Liver (tissue), 9 donors: ENCODE measurements around the gene LLGL2. TPM values are rescaled to one million over a fixed set of nuclear protein-coding genes. Genes with fewer than 3 reads are reported as not detected.

ENCODE experiments used
- DNase-seq: peaks from one replicate; pipeline ENCODE4 v3.0.0-alpha.2; 2017; ENCODE audit warnings: low spot score
- H3K27ac ChIP-seq, 2 donors: one replicate each; pipeline ENCODE4 v1.7.0; 2013; ENCODE audit warnings: inconsistent platforms in 2 of 2, low read length in 2 of 2, control low read depth in 1 of 2, low read depth in 1 of 2, mild to moderate bottlenecking in 1 of 2
- H3K27me3 ChIP-seq, 4 donors: one replicate each; pipeline versions ENCODE4 v1.6.1 to v1.7.0; 2013; ENCODE audit warnings: low read length in 3 of 4, inconsistent platforms in 1 of 4, mild to moderate bottlenecking in 1 of 4, moderate library complexity in 1 of 4; ENCODE audit not compliant: control insufficient read depth in 4 of 4, insufficient read depth in 4 of 4
- H3K36me3 ChIP-seq, 4 donors: one replicate each; pipeline versions ENCODE4 v1.6.1 to v1.7.0; 2013; ENCODE audit warnings: low read length in 3 of 4, mild to moderate bottlenecking in 3 of 4, low read depth in 1 of 4, moderate library complexity in 1 of 4; ENCODE audit not compliant: control insufficient read depth in 4 of 4, insufficient read depth in 3 of 4
- H3K4me1 ChIP-seq, 4 donors: one replicate each; pipeline versions ENCODE4 v1.6.1 to v1.7.0; 2013; ENCODE audit warnings: low read length in 3 of 4, mild to moderate bottlenecking in 3 of 4, moderate library complexity in 1 of 4; ENCODE audit not compliant: control insufficient read depth in 4 of 4, insufficient read depth in 4 of 4
- H3K4me3 ChIP-seq, 3 donors: one replicate each; pipeline versions ENCODE4 v1.6.1 to v1.7.0; 2013; ENCODE audit warnings: low read length in 3 of 3, control low read depth in 1 of 3, low read depth in 1 of 3, mild to moderate bottlenecking in 1 of 3
- H3K9ac ChIP-seq, 2 donors: one replicate each; pipeline ENCODE4 v1.7.0; 2013; ENCODE audit warnings: low read length in 2 of 2, mild to moderate bottlenecking in 2 of 2, moderate library complexity in 2 of 2, control low read depth in 1 of 2, low read depth in 1 of 2
- H3K9me3 ChIP-seq, 4 donors: one replicate each; pipeline versions ENCODE4 v1.6.1 to v1.7.0; 2013; ENCODE audit warnings: low read length in 3 of 4; ENCODE audit not compliant: control insufficient read depth in 4 of 4
- ATF3 ChIP-seq: IDR thresholded peaks from 2 replicates; pipeline ENCODE4 v1.6.1; 2016; ENCODE audit warnings: antibody characterized with exemption
- CTCF ChIP-seq: fragments of 150-350 bp; IDR thresholded peaks from 2 replicates; pipeline ENCODE4 v1.5.1; 2017; ENCODE audit warnings: improper control_type of control experiment, low read depth, low read length; ENCODE audit not compliant: missing input control
- EGR1 ChIP-seq, 2 donors: IDR thresholded peaks; 2 replicates each; pipeline ENCODE4 v1.6.1; 2016 to 2018; ENCODE audit warnings: antibody characterized with exemption in 2 of 2, low read depth in 2 of 2
- FOXA1 ChIP-seq: IDR thresholded peaks from 2 replicates; pipeline ENCODE4 v1.6.1; 2016; ENCODE audit warnings: antibody characterized with exemption
- FOXA2 ChIP-seq: IDR thresholded peaks from 2 replicates; pipeline ENCODE4 v1.6.1; 2016; ENCODE audit warnings: antibody characterized with exemption
- GABPA ChIP-seq, 2 donors: IDR thresholded peaks in 1 of 2; conservative IDR thresholded peaks in 1 of 2; 2 replicates each; pipeline ENCODE4 v1.6.1; 2016; ENCODE audit warnings: antibody characterized with exemption in 2 of 2, mild to moderate bottlenecking in 1 of 2, moderate library complexity in 1 of 2
- HNF4A ChIP-seq, 2 donors: conservative IDR thresholded peaks; 2 replicates each; pipeline ENCODE4 v1.6.1; 2016; ENCODE audit warnings: antibody characterized with exemption in 2 of 2, mild to moderate bottlenecking in 2 of 2
- HNF4G ChIP-seq: IDR thresholded peaks from 2 replicates; pipeline ENCODE4 v1.6.1; 2016; ENCODE audit warnings: antibody characterized with exemption
- NR2F2 ChIP-seq: IDR thresholded peaks from 2 replicates; pipeline ENCODE4 v1.6.1; 2016; ENCODE audit warnings: antibody characterized with exemption
- RAD21 ChIP-seq, 2 donors: IDR thresholded peaks; 2 replicates each; pipeline ENCODE4 v1.6.1; 2016; ENCODE audit warnings: antibody characterized with exemption in 2 of 2, mild to moderate bottlenecking in 2 of 2
- RXRA ChIP-seq, 2 donors: IDR thresholded peaks; 2 replicates each; pipeline ENCODE4 v1.6.1; 2017 to 2018; ENCODE audit warnings: antibody characterized with exemption in 2 of 2, mild to moderate bottlenecking in 1 of 2
- SP1 ChIP-seq: IDR thresholded peaks from 2 replicates; pipeline ENCODE4 v1.6.1; 2018; ENCODE audit warnings: antibody characterized with exemption, mild to moderate bottlenecking
- TAF1 ChIP-seq: conservative IDR thresholded peaks from 2 replicates; pipeline ENCODE4 v1.6.1; 2016; ENCODE audit warnings: antibody characterized with exemption, mild to moderate bottlenecking
- YY1 ChIP-seq: IDR thresholded peaks from 2 replicates; pipeline ENCODE4 v1.6.1; 2016; ENCODE audit warnings: antibody characterized with exemption, mild to moderate bottlenecking
- ZBTB33 ChIP-seq: IDR thresholded peaks from 2 replicates; pipeline ENCODE4 v1.6.1; 2016; ENCODE audit warnings: antibody characterized with exemption
- WGBS: extraction: QIAGEN DNeasy Blood & Tissue Kit; methylation state at CpG from one replicate; pipeline ENCODE4 v1.1.7; 2013; 5-methylcytosine and 5-hydroxymethylcytosine counted together
- polyA plus RNA-seq, 2 donors: library from polyadenylated mRNA; stranded (reverse) in 1 of 2; unstranded in 1 of 2; fragments of 200-250 nt in 1 of 2; fragments of >200 nt in 1 of 2; fragmentation: Nextera tagmentation in 1 of 2; extraction: Ambion mirVana in 1 of 2; gene quantifications; one replicate each; pipeline versions ENCODE4 v1.2.1 to v1.2.3, GENCODE V29; 2013 to 2015
- total RNA-seq, 2 donors: library from RNA; depleted of rRNA; stranded (reverse); fragments of >200 nt; gene quantifications; one replicate each; pipeline ENCODE4 v1.2.3, GENCODE V29; 2014
- donor health status: healthy.
- donor health status: healthy.
- donor health status: healthy.
- donor health status: healthy.
- donor health status: healthy.

Gene LLGL2
- total and polyA plus RNA-seq, 4 donors = 23.2 to 69.6 (median 38.5) TPM

GRCh38 chr17:75525806-75526554, 483 bp downstream of the LLGL2 start:
- TF ChIP-seq RXRA (IDR thresholded peaks at IDR 0.05) = peak in 1 of 2 donors; percentile 6
- no peak for TF ChIP-seq SP1
- TF ChIP-seq EGR1 (IDR thresholded peaks at IDR 0.05; ENCODE audit: low read depth in 2 of 2) = no peak
- TF ChIP-seq RAD21 (IDR thresholded peaks at IDR 0.05) = peak; percentile 5 to 10
- TF ChIP-seq TAF1 = no peak
- TF ChIP-seq FOXA1 = no peak
- TF ChIP-seq YY1 = no peak
- no peak for TF ChIP-seq ATF3
- no peak for TF ChIP-seq NR2F2
- no peak for TF ChIP-seq CTCF
- TF ChIP-seq GABPA (IDR thresholded peaks at IDR 0.05 in 1 of 2, conservative IDR thresholded peaks at IDR 0.05 in 1 of 2) = no peak
- TF ChIP-seq ZBTB33 = no peak
- peak; percentile 10 to 14 for TF ChIP-seq HNF4A (conservative IDR thresholded peaks at IDR 0.05)
- no peak for TF ChIP-seq FOXA2
- no peak for TF ChIP-seq HNF4G
- 2% methylated on average over 60 of the region's 60 CpGs for WGBS
- H3K4me3 ChIP-seq = peak overlapping the region; percentile 42 to 90 (median 66)
- H3K4me1 ChIP-seq = peaks cover 6 to 24% (median 16%) of the 10 kb centered on the region in 4 donors
- DNase-seq = no peak
- H3K27me3 ChIP-seq = no peaks in the 10 kb centered on the region
- peak overlapping the region; percentile 30 to 45 for H3K9ac ChIP-seq
- H3K9me3 ChIP-seq = no peaks in the 10 kb centered on the region
- H3K27ac ChIP-seq = peak overlapping the region; percentile 58 to 71
- peaks cover 0 to 3% (median 0%) of the 10 kb centered on the region in 4 donors for H3K36me3 ChIP-seq

- peak overlapping the region in 1 of 2 donors; percentile 30 for H3K9ac ChIP-seq
Measured at GRCh38 chr17:75526555-75527270, 1.2 kb downstream of the LLGL2 start.

More at GRCh38 chr17:75526555-75527270, 1.2 kb downstream of the LLGL2 start:
- DNase-seq = no peak
- H3K9me3 ChIP-seq = no peaks in the 10 kb centered on the region
- 50% methylated on average over 13 of the region's 13 CpGs for WGBS
- peaks cover 0 to 3% (median 0%) of the 10 kb centered on the region in 4 donors for H3K36me3 ChIP-seq
- TF ChIP-seq NR2F2 = no peak
- peak overlapping the region; percentile 58 to 71 for H3K27ac ChIP-seq
- peak overlapping the region; percentile 42 to 90 (median 66) for H3K4me3 ChIP-seq
- no peaks in the 10 kb centered on the region for H3K27me3 ChIP-seq
- H3K4me1 ChIP-seq = peaks cover 6 to 24% (median 16%) of the 10 kb centered on the region in 4 donors
